Panc1 (cell line): ENCODE measurements around the gene PDXDC1.

ENCODE experiments used
- CTCF ChIP-seq: fragments of 450-650 bp; IDR thresholded peaks from 2 replicates; pipeline ENCODE4 v1.5.1; 2017; ENCODE audit warnings: mild to moderate bottlenecking
- POLR2AphosphoS5 ChIP-seq: IDR thresholded peaks from 2 replicates; pipeline ENCODE4 v1.6.1; 2012; ENCODE audit warnings: mild to moderate bottlenecking, low read depth, low read length, moderate library complexity

DNA sequence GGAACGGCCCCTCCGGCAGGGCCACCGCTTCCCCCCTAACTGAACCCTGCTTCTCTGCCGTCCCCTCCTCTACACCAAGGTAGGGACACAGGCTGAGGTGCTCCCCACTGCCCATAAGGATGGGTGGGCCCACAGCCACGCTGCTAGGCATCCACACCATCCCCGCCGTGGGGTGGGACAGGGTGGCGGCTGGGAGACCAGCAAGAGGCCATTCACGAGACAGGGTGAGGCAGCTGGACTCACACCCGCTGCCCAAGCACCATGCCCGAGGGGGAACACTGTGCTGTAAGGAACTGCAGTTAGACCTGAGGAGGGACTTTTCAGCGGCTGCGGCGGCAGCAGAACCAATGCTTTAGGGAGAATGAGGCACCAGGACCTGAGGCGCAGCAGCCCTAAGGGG is 166.8 kb downstream of the PDXDC1 start:
- no peak for TF ChIP-seq CTCF
- no peak for TF ChIP-seq POLR2AphosphoS5
